GM19193 (cell line): Measurements from ENCODE around the gene PTPRN2.

Experiments
- POLR2A ChIP-seq: IDR thresholded peaks from 4 replicates; pipeline ENCODE4 v1.6.1; 2011; ENCODE audit not compliant: insufficient read depth, insufficient read length; ENCODE audit errors: extremely low read depth

Gene PTPRN2

DNA sequence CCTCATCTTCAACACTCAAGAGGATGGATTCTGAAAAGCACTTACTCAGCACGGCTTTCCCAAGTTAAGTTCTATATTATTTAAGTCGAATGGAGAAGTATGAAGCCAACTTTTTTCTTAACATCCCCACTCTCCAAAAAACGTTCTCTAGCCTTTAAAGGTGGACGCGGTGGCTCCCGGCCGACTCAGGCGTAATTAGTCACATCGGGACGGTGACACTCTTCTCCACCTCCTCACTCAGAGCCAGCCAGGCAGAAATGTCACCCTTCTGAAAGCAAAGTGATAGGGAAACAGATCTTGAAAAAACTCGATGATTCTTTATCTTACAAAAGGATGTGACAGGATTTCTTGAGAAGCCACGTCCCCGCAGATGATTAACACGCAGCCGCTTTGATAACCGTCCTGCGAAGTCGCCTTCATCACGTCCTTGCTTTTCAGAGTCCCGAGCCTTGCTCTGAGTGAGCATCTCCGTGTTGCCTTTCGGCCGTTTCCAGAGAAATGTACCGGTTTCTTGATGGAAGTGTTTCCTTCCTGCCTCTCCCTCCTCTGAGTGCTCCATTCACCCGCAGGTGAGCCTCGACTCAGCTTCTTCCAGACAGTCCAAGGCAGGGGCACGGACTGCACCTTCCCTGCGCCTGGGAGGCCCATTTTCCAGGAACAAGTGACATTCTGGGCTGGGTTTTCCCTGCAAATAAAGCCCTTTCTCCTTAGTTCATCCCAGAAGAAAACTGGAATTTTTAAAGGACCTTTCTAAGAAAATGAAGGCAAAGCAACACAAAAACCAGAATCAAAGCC lies 936.1 kb downstream of the PTPRN2 start:
- no peak for TF ChIP-seq POLR2A

DNA sequence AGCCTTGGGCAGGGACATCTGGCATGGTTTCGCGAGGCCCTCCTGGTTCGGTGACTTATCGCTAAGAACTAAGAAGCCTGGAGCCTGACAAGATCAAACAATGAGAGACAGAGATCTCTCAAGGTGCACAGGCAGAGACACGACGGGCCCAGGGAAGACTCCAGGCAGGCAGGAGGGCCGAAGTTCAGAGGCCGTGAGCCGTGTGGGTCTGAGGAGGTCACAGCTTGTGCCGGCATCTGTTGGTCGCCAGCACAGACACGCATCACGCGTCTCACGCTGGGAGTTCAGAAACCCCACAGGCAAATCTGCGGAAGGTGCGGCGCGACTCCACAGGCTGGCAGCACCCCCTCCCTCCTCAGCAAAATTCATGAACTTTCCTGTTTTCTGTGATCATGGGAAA lies 936.8 kb downstream of the PTPRN2 start:
- TF ChIP-seq POLR2A, result no peak

DNA sequence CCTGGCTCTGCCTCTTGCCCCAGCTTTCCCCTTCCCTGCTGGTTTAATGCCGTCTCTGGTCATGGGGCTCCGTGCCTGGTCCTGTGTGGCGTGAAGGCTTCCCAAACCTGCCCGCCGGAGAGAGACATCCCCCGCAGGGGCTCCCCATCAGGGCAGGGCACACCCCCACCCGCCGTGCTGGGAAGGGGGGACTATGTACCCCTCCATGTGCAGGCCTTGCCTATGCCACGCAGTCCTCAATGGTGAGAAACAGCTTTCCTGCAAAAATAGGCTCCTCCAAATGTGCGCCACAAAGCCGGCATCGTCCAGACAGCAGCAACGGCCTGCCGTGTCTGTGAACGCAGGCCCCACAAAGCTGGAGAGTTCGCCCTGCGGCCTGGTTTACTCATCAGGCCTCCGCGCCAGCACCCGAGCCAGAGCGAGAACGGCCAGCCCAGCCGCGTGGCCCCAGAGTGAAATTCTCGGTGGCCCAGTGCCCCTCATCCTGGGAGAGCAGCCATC lies 937.4 kb downstream of the PTPRN2 start:
- no peak for TF ChIP-seq POLR2A

DNA sequence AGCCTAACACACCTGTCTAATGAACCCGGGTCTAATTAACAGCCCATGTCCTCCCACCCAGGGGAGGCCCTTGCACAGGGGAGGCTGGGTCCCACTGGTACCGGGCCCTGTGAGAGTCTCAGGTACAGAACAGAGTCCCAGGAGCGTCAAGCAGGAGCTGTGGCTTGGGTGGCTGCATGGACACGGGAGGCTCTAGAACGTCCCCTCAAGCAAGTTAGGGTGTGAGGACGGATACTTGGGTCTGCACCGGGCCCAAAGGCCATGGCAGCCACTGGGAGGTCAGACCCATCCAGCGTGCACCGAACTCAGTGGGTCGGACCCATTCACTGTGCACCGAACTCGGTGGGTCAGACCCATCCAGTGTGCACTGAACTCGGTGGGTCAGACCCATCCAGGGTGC lies 941.1 kb downstream of the PTPRN2 start:
- no peak for TF ChIP-seq POLR2A

DNA sequence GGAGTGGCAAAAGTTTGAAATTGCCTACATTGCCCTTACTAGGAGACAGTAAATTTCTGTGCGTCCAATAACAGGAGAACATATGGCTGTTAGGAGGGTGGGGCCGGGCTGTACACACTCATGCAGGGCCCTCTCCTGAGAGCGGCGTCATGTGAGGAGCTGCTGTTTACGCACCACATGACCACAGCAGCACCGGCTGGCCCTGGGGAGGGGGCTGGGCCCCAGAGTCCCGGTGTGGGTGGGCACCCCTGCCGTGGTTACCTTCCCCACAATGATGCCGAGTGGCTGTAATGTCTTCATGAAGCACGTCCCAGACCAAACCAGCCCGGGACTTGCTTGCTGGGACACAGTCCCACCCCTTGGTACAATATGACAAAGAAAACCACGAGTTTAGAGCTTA lies 942.1 kb downstream of the PTPRN2 start:
- TF ChIP-seq POLR2A, result no peak

DNA sequence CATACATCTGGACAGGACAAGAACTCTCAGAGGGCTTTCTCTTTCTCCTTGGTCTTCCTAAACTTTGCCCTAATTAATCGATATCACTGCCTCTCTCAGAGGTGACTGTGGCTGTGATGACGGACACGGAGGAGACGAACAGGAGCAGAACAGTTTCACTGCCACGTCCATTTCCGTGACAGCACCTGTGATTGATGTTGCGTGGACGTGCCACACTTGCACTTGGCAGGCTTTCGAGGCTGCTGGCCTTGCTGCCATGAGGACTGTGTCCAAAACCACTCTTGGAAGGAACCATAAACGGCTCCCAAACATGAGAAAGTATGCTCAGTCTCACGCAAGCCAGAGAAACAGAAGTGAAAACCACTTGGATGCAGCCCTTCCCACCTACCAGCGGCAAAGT lies 942.7 kb downstream of the PTPRN2 start:
- no peak for TF ChIP-seq POLR2A

DNA sequence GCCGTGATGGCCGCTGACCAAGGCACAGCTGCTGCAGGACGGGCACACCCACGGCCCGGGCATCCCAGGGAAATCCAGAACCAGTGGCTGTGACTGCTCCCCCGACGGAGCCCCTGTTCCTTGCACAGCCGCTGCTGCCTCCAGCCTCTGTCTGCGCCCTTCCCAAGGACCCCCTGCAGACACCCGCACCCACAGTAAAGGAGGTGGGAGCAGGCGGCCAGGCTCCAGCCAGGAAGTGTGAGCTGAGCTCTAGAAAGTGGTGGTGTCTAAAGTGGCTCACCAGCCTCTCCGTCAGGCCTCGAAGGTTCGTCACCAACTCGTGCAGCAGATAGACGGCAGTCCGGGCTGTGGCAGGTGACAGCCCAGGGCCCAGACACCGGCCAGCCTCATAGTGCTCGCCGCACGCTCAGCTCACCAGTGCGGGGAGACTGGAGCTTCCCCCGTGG lies 944.1 kb downstream of the PTPRN2 start:
- TF ChIP-seq POLR2A, result no peak

DNA sequence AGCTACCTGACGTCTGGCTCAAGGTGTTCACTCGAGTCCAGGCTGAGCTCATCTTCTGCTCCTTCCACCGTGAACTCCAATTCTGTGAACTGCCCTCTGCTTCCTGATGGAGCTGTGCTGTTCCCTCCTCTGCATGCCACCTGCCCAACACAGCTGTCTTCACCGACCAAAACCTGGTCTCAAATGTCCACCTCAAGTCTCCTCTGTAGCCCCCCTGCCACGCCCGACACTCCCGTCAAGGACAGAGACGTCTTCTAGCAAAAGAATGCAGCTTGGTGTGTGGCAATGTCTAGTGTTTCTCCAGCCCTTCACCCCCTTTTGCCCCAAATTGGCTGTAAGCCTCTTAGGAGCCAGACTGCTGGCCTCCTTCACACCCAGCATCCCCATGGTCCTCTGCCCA lies 945.8 kb downstream of the PTPRN2 start:
- no peak for TF ChIP-seq POLR2A

DNA sequence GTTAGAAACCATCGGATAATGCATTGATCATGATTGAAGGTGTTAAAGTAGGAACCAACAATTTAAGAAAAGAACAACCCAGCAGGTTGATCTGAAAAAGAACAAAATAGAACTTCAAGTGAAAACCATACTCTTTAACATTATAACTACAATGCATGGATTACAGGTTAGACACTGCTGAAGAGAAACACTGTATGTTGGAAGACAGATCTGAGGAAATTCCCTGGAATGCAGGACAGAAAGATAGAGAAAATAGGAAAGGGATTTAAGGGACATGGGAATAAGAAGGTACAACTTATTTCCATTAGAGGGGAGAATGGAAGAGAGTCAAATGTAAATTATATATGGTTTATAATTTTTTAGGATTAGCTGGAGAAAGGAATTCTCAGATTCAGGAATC lies 947.5 kb downstream of the PTPRN2 start:
- no peak for TF ChIP-seq POLR2A

DNA sequence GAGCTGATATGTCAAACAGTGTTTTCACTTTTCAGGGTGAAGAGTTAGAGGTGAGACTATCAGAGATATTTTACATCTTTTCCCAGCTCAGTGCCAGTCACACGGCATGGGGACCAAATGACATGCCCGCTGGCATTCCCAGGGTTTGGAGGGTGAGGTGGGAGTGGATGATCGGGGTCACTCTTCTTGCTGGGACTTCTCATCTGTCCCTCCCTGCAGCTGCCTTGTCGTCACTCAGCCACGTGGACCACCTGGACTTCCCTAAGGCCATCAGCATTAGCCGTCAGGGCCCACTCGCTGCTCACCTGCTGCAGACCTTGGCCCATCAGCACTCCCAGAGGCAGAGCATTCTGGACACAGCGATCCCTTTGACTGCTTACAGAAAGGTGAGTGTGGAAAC lies 949.1 kb downstream of the PTPRN2 start:
- TF ChIP-seq POLR2A, result no peak

DNA sequence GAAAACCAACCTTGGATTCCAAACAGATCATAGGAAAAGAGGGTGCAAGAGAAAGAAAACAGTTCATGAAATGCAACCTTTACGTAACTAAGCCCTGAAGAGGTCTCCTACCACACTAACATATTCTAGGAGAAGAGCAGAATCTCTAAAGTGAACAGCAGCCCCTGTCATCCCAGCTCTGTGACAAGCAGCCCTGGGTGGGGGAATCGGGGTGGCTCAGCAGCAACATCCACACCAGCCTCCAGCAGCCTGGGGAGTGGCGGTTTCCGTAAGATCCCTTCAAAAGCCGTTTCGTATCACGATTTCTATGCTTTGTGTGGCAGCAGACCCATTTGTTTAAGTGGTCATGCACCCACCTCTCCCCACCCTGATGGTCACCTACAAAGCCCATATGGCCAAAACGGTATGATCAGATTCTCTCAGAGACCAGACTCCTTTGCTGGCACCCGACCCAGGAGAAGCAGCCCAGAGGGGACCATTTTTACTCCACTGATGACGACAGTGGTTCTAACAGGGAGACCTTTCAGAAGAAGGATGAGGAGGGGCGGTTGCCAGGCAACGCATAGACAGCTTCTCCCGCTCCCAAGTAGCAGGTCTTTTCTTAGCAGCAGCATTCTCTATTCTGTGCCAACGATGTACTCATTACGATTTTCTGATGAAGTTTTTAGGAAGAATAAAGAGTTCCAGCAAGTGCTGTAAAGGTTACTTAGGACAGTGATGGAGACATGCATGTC lies 950.2 kb downstream of the PTPRN2 start:
- no peak for TF ChIP-seq POLR2A

DNA sequence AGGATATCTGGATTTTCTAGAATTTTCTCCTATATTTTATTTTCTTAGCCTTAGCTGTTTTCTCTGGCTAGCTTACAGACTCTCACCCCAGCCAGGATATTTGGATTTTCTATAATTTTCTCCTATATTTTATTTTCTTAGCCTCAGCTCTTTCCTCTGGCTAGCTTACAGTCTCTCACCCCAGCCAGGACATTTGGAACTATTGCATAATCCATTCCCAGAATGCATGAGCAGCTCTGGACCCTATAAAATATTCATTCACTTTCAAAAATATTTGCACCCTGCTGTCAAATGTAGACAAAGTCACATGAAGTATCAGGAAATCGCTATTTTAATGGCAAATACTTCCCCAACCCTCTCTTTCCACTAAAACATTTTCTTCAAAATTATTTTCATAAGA lies 952.0 kb downstream of the PTPRN2 start:
- TF ChIP-seq POLR2A, result no peak

DNA sequence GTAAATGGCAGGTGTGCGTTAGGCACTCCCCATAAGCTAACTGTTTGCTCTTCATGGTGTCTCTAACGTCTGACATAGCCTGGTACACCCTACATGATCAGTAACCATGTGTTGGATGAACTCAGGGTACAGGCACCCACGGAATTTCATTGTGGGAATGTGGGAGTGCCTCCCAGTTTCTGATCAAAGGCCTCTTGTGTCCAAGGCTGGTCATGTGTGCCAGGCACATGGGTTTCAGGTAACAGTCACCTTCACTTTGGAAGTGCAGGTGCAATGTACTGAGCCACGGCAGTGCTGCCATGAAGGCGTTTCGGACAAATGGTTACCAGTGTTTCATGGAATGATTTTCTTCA lies 952.5 kb downstream of the PTPRN2 start:
- TF ChIP-seq POLR2A, result no peak

DNA sequence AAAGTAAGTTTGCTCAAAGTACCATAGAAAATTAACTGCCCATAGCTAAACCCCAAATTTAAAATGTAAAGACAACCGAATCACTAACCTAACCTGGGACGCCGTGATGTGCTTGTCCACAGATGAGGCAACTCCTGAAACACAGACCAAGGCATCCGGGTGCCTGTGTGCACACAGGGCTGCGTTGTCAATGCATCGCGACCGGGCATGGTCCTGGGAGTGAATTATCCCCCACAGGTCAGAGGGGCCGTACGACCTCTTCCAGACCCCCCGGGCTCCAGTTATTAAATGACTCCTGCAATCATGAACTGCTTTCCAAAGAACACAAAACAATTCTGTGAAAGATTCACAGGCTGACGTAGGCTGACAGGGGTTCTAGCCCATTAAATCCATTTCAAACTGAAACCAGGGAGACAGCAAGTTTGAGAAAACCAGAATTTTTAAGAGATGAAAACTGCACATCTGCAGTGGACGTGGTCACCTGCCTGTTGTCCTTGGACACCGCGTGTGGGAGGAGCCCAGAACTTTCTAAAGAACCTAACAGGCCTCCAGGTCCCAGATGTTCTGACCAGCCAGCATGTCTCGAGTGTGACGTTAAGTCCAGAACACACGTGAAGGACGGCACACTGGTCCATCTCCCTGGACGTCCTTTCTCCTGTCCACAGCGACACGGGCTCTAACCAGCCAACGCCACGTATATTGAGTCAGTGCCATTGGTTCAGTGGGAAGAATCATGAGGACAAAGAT lies 953.0 kb downstream of the PTPRN2 start:
- no peak for TF ChIP-seq POLR2A

DNA sequence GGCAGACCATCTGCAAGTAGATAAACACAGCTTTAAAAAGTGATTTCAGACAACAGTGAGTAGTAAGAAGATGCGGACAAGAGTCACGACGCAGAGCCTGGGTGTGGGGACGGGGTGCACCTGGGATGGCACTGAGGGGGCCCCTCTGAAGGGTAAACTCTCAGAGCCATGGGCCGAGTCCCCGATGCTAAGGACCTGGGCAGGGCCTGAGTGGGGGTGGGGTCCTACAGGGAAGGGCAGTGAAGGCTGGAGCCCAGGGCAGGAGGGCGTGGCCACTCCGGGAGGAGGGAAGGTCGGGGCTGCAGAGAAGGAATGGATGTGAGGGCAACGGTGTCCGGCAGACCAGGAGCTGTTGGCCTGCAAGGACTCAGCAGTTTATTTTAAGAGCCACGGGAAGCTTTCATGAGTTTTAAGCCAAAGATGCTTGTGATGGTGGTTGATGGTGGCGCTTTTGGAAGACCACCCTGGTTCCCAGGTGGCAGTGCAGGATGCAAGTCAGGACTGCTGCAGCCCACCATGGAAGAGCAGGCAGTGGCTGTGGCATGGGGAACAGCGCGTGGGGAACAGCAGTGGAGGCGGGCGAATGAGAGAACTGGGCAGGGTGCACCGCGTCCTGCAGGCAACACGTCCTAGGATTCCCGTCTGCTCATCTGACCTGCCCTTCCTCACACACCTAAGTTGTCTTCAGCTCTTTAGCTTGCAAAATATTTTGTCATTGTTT lies 954.0 kb downstream of the PTPRN2 start:
- TF ChIP-seq POLR2A, result no peak
